Right cardiac atrium (tissue), 5 donors: ENCODE measurements around the gene BANP. TPM values are rescaled to one million over a fixed set of nuclear protein-coding genes. Genes with fewer than 3 reads are reported as not detected.
"Not testable (repeated sequence)": the region's sequence is repeated elsewhere in the genome, so short reads cannot be mapped to it uniquely, and the experiment has no call there.

Source experiments
- ATAC-seq, 2 donors: fragments of 200-7000 bp; cut with Tn5 transposase; one replicate each; pipeline versions ENCODE4 v1.8.0 to v1.9.1; 2020; ENCODE audit warnings: moderate library complexity in 2 of 2, mild to moderate bottlenecking in 1 of 2
- DNase-seq, 3 donors: peaks; one replicate each; pipeline ENCODE4 v3.0.0-alpha.2; 2020
- H3K27ac ChIP-seq: one replicate; pipeline ENCODE4 v1.5.1; 2013; ENCODE audit warnings: mild to moderate bottlenecking, low read length, control low read depth, moderate library complexity
- H3K27me3 ChIP-seq: one replicate; pipeline ENCODE4 v1.6.1; 2013; ENCODE audit not compliant: control insufficient read depth, insufficient read depth
- H3K4me1 ChIP-seq: one replicate; pipeline ENCODE4 v1.6.1; 2013; ENCODE audit warnings: low read length; ENCODE audit not compliant: control insufficient read depth, insufficient read depth
- H3K4me3 ChIP-seq: one replicate; pipeline ENCODE4 v1.5.1; 2013; ENCODE audit warnings: low read length, control low read depth
- H3K9me3 ChIP-seq: one replicate; pipeline ENCODE4 v1.6.1; 2013; ENCODE audit warnings: low read length; ENCODE audit not compliant: control insufficient read depth
- WGBS: extraction: QIAGEN DNeasy Blood & Tissue Kit; methylation state at CpG from one replicate; pipeline ENCODE4 v1.1.7; 2013; 5-methylcytosine and 5-hydroxymethylcytosine counted together
- intact Hi-C, 4 donors: fragments of 100-400 bp; cut with DNase I; formaldehyde crosslinking; loops; one replicate each; pipeline versions ENCODE4 v1.11.0 to v1.14.0; 2022 to 2023
- polyA plus RNA-seq: library from polyadenylated mRNA; stranded (reverse); fragments of 200-250 nt; gene quantifications from one replicate; pipeline ENCODE4 v1.2.3, GENCODE V29; 2013
- total RNA-seq, 4 donors: library from RNA; stranded (reverse); fragmentation: NEBNext Ultra II Directional; extraction: Animal tissue kit (Norgen Biotek cat#: 25700); gene quantifications; one replicate each; pipeline ENCODE4 v1.2.1, GENCODE V29; 2021
- donor health status: healthy with polysubstance abuse.
- donor health status: DM: no; HTN: yes; CAD: no.
- donor health status: DM: no; HTN: no; CAD: no.
- donor health status: DM: no; HTN: yes; CAD: no; lungs with severe emphysema.
- donor health status: DM: yes; HTN: yes; CAD: no.

The BANP gene
- total and polyA plus RNA-seq, 5 donors: 9.0 to 18.1 (median 17.2) TPM

- H3K9me3 ChIP-seq, H3K27ac ChIP-seq, H3K27me3 ChIP-seq, H3K4me1 ChIP-seq, H3K4me3 ChIP-seq, intact Hi-C loops, ATAC-seq: not testable (repeated sequence)
- DNase-seq: peak in 1 of 3 donors; percentile 47
- WGBS: 86% methylated on average over 7 of the region's 7 CpGs
Observed at GRCh38 chr16:88105574-88106140, 154.4 kb downstream of the BANP start.

GRCh38 chr16:88106566-88106965, 155.3 kb downstream of the BANP start:
- H3K9me3 ChIP-seq, ATAC-seq, H3K4me1 ChIP-seq, H3K27me3 ChIP-seq, H3K4me3 ChIP-seq, H3K27ac ChIP-seq, intact Hi-C loops: not testable (repeated sequence)
- peak in 1 of 3 donors; percentile 32 for DNase-seq
- WGBS: 96% methylated on average over 12 of the region's 12 CpGs

- Histone ChIP-seq H3K9me3 (no peaks in the 10 kb centered on the region), H3K27me3 (no peaks in the 10 kb centered on the region), H3K27ac (no peak overlapping the region), H3K4me1 (no peaks in the 10 kb centered on the region), H3K4me3 (no peak overlapping the region)
- ATAC-seq (no peak), DNase-seq (peak in 1 of 3 donors; percentile 36)
- intact Hi-C loops: no loop called here
- 93% methylated on average over 12 of the region's 12 CpGs for WGBS
Observed at GRCh38 chr16:88108762-88109161, 157.5 kb downstream of the BANP start.

DNA sequence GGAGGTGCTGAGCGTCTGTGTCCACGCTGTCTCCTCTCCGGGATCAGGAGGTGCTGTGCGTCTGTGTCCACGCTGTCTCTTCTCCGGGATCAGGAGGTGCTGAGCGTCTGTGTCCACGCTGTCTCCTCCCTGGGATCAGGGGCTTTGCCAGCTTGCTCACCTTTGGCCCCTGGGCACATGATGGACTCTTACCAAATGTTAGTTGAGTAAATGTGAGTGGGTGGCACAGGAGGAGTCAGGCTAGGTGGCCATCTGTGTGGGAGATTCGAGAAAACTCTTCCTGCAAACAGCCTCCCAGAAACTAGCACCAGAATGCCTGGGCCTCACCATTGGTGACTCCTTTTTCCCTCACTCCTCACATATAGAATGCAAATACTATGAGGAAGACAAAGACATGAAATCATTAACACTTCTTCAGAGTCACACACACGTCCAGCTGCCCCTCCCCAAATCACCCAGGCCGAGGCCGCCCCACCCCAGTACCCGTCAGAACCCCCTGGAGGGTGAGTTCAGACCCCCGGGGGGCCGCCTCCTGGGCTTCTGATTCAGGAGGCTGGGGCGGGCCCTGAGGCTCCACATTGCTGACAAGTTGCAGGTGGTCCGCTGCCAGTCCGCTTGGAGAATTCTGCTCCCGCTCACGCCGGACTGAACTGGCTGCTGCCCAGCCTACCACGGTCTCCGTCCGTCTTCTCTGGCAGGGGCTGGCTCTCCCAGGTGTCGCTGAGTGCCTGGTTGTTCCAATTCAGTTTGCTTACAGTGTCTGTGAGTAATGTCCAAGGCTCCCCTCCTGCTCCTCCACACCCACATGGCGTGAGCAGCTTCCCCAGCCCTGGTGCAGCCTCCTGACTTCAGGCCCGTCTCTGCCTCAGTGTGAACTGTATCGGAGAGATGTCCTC, 158.7 kb downstream of the BANP start:
- H3K9me3 ChIP-seq, H3K4me3 ChIP-seq, ATAC-seq, intact Hi-C loops, H3K4me1 ChIP-seq, DNase-seq, H3K27ac ChIP-seq, H3K27me3 ChIP-seq: not testable (repeated sequence)
- WGBS: 78% methylated on average over 28 of the region's 28 CpGs

DNA sequence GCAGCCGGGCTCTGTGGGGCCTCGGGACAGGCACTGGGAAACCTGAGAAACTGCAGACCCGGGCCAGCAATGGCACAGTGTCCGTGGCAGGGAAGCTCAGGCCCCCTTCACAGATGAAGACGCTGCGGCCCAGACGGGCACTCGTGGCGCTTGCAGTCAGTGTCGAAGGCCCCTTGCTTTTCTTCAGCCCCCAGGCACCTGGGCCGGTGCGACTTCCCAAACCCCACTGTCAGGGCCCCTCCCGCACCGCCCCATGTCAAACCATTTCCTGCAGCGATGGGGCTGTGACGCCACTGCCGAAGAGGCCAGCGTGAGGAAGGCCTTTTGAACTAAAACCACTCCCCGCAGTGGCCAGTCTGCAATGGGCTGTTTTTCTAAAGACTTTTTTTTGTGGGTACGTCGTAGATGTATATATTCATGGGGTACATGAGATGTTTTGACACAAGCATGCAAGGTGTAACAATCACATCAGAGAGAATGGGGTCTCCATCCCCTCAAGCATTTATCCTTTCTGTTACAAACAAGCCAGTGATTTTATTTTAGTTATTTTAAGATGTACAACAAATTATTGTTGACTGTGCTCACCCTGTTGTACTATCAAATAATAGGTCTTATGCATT, 159.8 kb downstream of the BANP start:
- intact Hi-C loops, H3K9me3 ChIP-seq, ATAC-seq, H3K4me3 ChIP-seq, DNase-seq, H3K4me1 ChIP-seq, H3K27me3 ChIP-seq, H3K27ac ChIP-seq: not testable (repeated sequence)
- WGBS: 74% methylated on average over 21 of the region's 21 CpGs

- DNase-seq, H3K4me1 ChIP-seq, H3K9me3 ChIP-seq, H3K4me3 ChIP-seq, H3K27ac ChIP-seq, intact Hi-C loops, H3K27me3 ChIP-seq, ATAC-seq: not testable (repeated sequence)
- 80% methylated on average over 13 of the region's 13 CpGs for WGBS
Observed at GRCh38 chr16:88111976-88112375, 160.7 kb downstream of the BANP start.

- peak in 1 of 3 donors; percentile 30 for DNase-seq
- Histone ChIP-seq H3K4me3 (no peak overlapping the region), H3K9me3 (no peaks in the 10 kb centered on the region), H3K27me3 (no peaks in the 10 kb centered on the region), H3K27ac (no peak overlapping the region), H3K4me1 (peaks cover 3% of the 10 kb centered on the region)
- 89% methylated on average over 20 of the region's 20 CpGs for WGBS
- intact Hi-C loops: no loop called here
- ATAC-seq: no peak
Observed at GRCh38 chr16:88113545-88114045, 162.4 kb downstream of the BANP start.

GRCh38 chr16:88114541-88115228, 163.5 kb downstream of the BANP start:
- WGBS: 71% methylated on average over 22 of the region's 22 CpGs
- ATAC-seq, H3K4me3 ChIP-seq, H3K9me3 ChIP-seq, DNase-seq, H3K4me1 ChIP-seq, H3K27ac ChIP-seq, H3K27me3 ChIP-seq, intact Hi-C loops: not testable (repeated sequence)

GRCh38 chr16:88116121-88116520, 164.9 kb downstream of the BANP start:
- intact Hi-C loops: no loop called here
- H3K4me3 ChIP-seq: no peak overlapping the region
- H3K9me3 ChIP-seq: no peaks in the 10 kb centered on the region
- peaks cover 3% of the 10 kb centered on the region for H3K4me1 ChIP-seq
- H3K27ac ChIP-seq: no peak overlapping the region
- H3K27me3 ChIP-seq: no peaks in the 10 kb centered on the region
- 88% methylated on average over 13 of the region's 13 CpGs for WGBS
- DNase-seq (peak in 1 of 3 donors; percentile 40), ATAC-seq (no peak)

DNA sequence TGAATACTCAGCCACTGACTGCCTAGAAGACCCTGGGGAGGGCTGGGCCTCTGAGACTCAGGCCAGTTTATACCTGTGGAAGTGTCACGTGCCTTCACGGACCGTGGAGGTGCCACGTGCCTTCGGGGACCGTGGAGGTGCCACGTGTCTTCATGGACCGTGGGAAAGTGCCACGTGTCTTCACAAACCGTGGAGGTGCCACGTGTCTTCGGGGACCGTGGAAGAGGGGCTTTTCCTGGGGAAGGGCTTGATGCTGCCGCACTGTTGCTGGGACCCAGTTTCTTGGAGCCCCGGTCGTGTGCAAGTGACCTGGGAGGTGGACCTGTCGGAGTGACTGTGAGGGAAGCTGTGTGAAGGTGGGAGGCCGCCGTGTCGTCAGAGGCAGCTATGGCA, 166.2 kb downstream of the BANP start:
- Histone ChIP-seq H3K27ac (no peak overlapping the region), H3K9me3 (no peaks in the 10 kb centered on the region), H3K4me3 (no peak overlapping the region), H3K27me3 (no peaks in the 10 kb centered on the region), H3K4me1 (peaks cover 3% of the 10 kb centered on the region)
- intact Hi-C loops: no loop called here
- ATAC-seq (no peak), DNase-seq (no peak)
- WGBS: 90% methylated on average over 20 of the region's 20 CpGs
